Measurements from ENCODE around the gene COIL. TPM values are rescaled to one million over a fixed set of nuclear protein-coding genes. Genes with fewer than 3 reads are reported as not detected.

COIL gene
- total and polyA plus RNA-seq, 4 donors: 7.2 to 21.4 (median 9.7) TPM

- DNase-seq: no peak
- no peak overlapping the region for H3K27ac ChIP-seq (ENCODE audit: low read depth in 1 of 2, low read length in 1 of 2)
- WGBS, 2 donors: 94 to 96% methylated on average over 8 of the region's 8 CpGs
- H3K9me3 ChIP-seq (ENCODE audit: control insufficient read depth in 4 of 4, insufficient read depth in 3 of 4, low read length in 3 of 4): peaks cover 0 to 4% (median 0%) of the 10 kb centered on the region in 4 donors
- no peak for ATAC-seq (ENCODE audit: insufficient read depth, low FRiP score)
- no peaks in the 10 kb centered on the region for H3K4me1 ChIP-seq (ENCODE audit: control insufficient read depth in 5 of 5, insufficient read depth in 5 of 5, low read length in 5 of 5)
- H3K27me3 ChIP-seq (ENCODE audit: control insufficient read depth in 3 of 3, insufficient read depth in 3 of 3, low read length in 2 of 3): no peaks in the 10 kb centered on the region
- H3K36me3 ChIP-seq (ENCODE audit: control insufficient read depth in 4 of 4, insufficient read depth in 4 of 4, low read length in 4 of 4): peaks cover 0 to 28% (median 8%) of the 10 kb centered on the region in 4 donors
- no peak overlapping the region for H3K9ac ChIP-seq (ENCODE audit: insufficient read depth in 1 of 2, low read length in 2 of 2)
- no peak for TF ChIP-seq CTCF (IDR thresholded peaks at IDR 0.05; ENCODE audit: control extremely low read depth, extremely low read depth)
- no peak overlapping the region for H3K4me3 ChIP-seq
Observed at GRCh38 chr17:56933151-56933745, 27.6 kb downstream of the COIL start.

- ATAC-seq (ENCODE audit: insufficient read depth, low FRiP score) (no peak), DNase-seq (no peak)
- Histone ChIP-seq H3K27ac (ENCODE audit: low read depth in 1 of 2, low read length in 1 of 2) (no peak overlapping the region), H3K9me3 (ENCODE audit: control insufficient read depth in 4 of 4, insufficient read depth in 3 of 4, low read length in 3 of 4) (peaks cover 0 to 4% (median 0%) of the 10 kb centered on the region in 4 donors), H3K9ac (ENCODE audit: insufficient read depth in 1 of 2, low read length in 2 of 2) (no peak overlapping the region), H3K36me3 (ENCODE audit: control insufficient read depth in 4 of 4, insufficient read depth in 4 of 4, low read length in 4 of 4) (peaks cover 0 to 11% (median 6%) of the 10 kb centered on the region in 4 donors), H3K4me3 (no peak overlapping the region), H3K4me1 (ENCODE audit: control insufficient read depth in 5 of 5, insufficient read depth in 5 of 5, low read length in 5 of 5) (no peaks in the 10 kb centered on the region), H3K27me3 (ENCODE audit: control insufficient read depth in 3 of 3, insufficient read depth in 3 of 3, low read length in 2 of 3) (no peaks in the 10 kb centered on the region)
- 90 to 93% methylated on average over 2 of the region's 2 CpGs for WGBS, 2 donors
- TF ChIP-seq CTCF (IDR thresholded peaks at IDR 0.05; ENCODE audit: control extremely low read depth, extremely low read depth): no peak
Observed at GRCh38 chr17:56930739-56931337, 30.0 kb downstream of the COIL start.

GRCh38 chr17:56929362-56929969 is 31.4 kb downstream of the COIL start:
- DNase-seq: no peak
- no peak for TF ChIP-seq CTCF (IDR thresholded peaks at IDR 0.05; ENCODE audit: control extremely low read depth, extremely low read depth)
- Histone ChIP-seq H3K9ac (ENCODE audit: insufficient read depth in 1 of 2, low read length in 2 of 2) (no peak overlapping the region), H3K27ac (ENCODE audit: low read depth in 1 of 2, low read length in 1 of 2) (no peak overlapping the region), H3K36me3 (ENCODE audit: control insufficient read depth in 4 of 4, insufficient read depth in 4 of 4, low read length in 4 of 4) (peaks cover 0 to 5% (median 4%) of the 10 kb centered on the region in 4 donors), H3K4me1 (ENCODE audit: control insufficient read depth in 5 of 5, insufficient read depth in 5 of 5, low read length in 5 of 5) (no peaks in the 10 kb centered on the region), H3K27me3 (ENCODE audit: control insufficient read depth in 3 of 3, insufficient read depth in 3 of 3, low read length in 2 of 3) (no peaks in the 10 kb centered on the region), H3K9me3 (ENCODE audit: control insufficient read depth in 4 of 4, insufficient read depth in 3 of 4, low read length in 3 of 4) (peaks cover 0 to 4% (median 0%) of the 10 kb centered on the region in 4 donors), H3K4me3 (no peak overlapping the region)
- no peak for ATAC-seq (ENCODE audit: insufficient read depth, low FRiP score)
